Osteoblast (primary cell): ENCODE data around the gene NTSR1. TPM values are rescaled to one million over a fixed set of nuclear protein-coding genes. Genes with fewer than 3 reads are reported as not detected.

Source experiments
- DNase-seq: peaks from one replicate; pipeline ENCODE4 v3.0.0; 2011; ENCODE audit warnings: low spot score, mixed read lengths; ENCODE audit not compliant: insufficient read length; ENCODE audit errors: missing footprints
- H2AFZ ChIP-seq: 2 replicates; pipeline ENCODE4 v1.6.0; 2011; ENCODE audit warnings: mild to moderate bottlenecking, low read length
- H3K27ac ChIP-seq: 2 replicates; pipeline ENCODE4 v1.5.1; 2011; ENCODE audit warnings: mild to moderate bottlenecking, low read depth, low read length, moderate library complexity
- H3K27me3 ChIP-seq: 2 replicates; pipeline ENCODE4 v1.6.0; 2012; ENCODE audit warnings: mild to moderate bottlenecking, control low read depth, inconsistent platforms, low read length, moderate library complexity; ENCODE audit not compliant: insufficient read depth
- H3K36me3 ChIP-seq: 2 replicates; pipeline ENCODE4 v1.5.1; 2011; ENCODE audit warnings: mild to moderate bottlenecking, low read length, control low read depth, moderate library complexity; ENCODE audit not compliant: insufficient read depth
- H3K4me1 ChIP-seq: 2 replicates; pipeline ENCODE4 v1.5.1; 2011; ENCODE audit warnings: mild to moderate bottlenecking, low read length, control low read depth, moderate library complexity; ENCODE audit not compliant: insufficient read depth
- H3K4me2 ChIP-seq: 2 replicates; pipeline ENCODE4 v1.6.0; 2011; ENCODE audit warnings: mild to moderate bottlenecking, low read length; ENCODE audit not compliant: insufficient read depth
- H3K4me3 ChIP-seq: fragments of 200-600 bp; sonication (generic); 3 replicates; pipeline ENCODE4 v1.5.1; 2012; ENCODE audit warnings: mild to moderate bottlenecking, low read length, inconsistent platforms; ENCODE audit not compliant: insufficient read depth
- H3K79me2 ChIP-seq: 2 replicates; pipeline ENCODE4 v1.6.0; 2012; ENCODE audit warnings: mild to moderate bottlenecking, low read length, control low read depth, inconsistent platforms; ENCODE audit not compliant: insufficient read depth
- H3K9me3 ChIP-seq: 2 replicates; pipeline ENCODE4 v1.5.1; 2011; ENCODE audit warnings: low read depth, low read length, control low read depth
- H4K20me1 ChIP-seq: 2 replicates; pipeline ENCODE4 v1.6.0; 2012; ENCODE audit warnings: mild to moderate bottlenecking, low read length, control low read depth; ENCODE audit not compliant: insufficient read depth
- CTCF ChIP-seq: IDR thresholded peaks from 2 replicates; pipeline ENCODE4 v1.5.1; 2011; ENCODE audit warnings: mild to moderate bottlenecking, low read depth, low read length, moderate library complexity; ENCODE audit errors: extremely low read depth
- total RNA-seq: library from RNA; depleted of rRNA; stranded (reverse); fragments of >200 nt; gene quantifications from 2 replicates; pipeline ENCODE4 v1.2.3, GENCODE V29; 2012

The NTSR1 gene
- total RNA-seq, 1 donor: not detected

DNA sequence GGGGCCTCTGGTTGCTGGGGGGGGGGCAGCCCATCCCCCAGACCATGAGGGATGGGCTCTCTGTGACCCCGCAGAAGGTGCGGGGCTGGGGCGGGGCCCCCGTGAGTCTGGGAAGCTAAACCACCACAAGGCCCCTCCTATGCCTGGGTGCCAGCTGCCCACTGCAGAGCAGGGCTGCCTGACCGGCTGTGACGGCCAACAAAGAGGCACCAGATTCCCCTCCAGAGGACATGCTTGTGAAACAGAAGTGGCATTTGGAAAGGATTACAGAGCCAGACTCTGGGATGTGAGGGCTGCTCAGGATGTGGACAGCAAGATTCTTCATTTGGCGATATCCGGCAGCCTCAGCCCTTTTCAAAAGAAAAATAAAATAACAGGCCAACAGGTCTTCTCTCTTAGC, 16.5 kb upstream of the NTSR1 start:
- H3K36me3 ChIP-seq: no peaks in the 10 kb centered on the region
- H3K27me3 ChIP-seq: peaks cover 20% of the 10 kb centered on the region
- no peak overlapping the region for H3K4me3 ChIP-seq
- no peak overlapping the region for H3K27ac ChIP-seq
- no peaks in the 10 kb centered on the region for H4K20me1 ChIP-seq
- no peak for DNase-seq
- no peak for TF ChIP-seq CTCF
- H3K79me2 ChIP-seq: no peaks in the 10 kb centered on the region
- no peaks in the 10 kb centered on the region for H3K9me3 ChIP-seq
- no peak overlapping the region for H2AFZ ChIP-seq
- no peak overlapping the region for H3K4me2 ChIP-seq
- no peaks in the 10 kb centered on the region for H3K4me1 ChIP-seq

GRCh38 chr20:62692801-62693523, 15.7 kb upstream of the NTSR1 start:
- no peaks in the 10 kb centered on the region for H4K20me1 ChIP-seq
- TF ChIP-seq CTCF: no peak
- no peak for DNase-seq

DNA sequence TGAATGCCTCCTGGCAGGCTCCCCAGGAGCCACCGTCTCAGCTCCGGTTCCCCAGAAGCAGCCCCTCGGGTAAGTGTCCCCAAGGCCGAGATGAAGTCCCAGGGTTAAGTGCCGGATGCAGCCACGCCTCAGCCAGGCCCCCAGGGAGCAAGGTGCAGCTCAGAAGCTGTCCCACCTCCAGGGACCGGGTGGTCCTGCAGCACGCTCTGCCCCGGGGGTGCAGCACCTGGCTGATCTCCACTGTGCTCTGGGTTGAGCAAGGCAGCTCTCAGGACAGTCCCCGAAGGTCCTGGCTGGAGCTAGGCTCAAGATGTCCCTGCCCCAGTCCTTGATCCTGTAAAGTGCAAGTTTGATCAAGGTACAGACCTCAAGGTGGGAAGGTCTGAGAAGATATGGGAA, 15.1 kb upstream of the NTSR1 start:
- no peak overlapping the region for H3K27ac ChIP-seq
- TF ChIP-seq CTCF: no peak
- H2AFZ ChIP-seq: no peak overlapping the region
- no peaks in the 10 kb centered on the region for H3K4me1 ChIP-seq
- no peaks in the 10 kb centered on the region for H3K9me3 ChIP-seq
- H3K79me2 ChIP-seq: no peaks in the 10 kb centered on the region
- no peak overlapping the region for H3K4me3 ChIP-seq
- no peak overlapping the region for H3K4me2 ChIP-seq
- no peaks in the 10 kb centered on the region for H4K20me1 ChIP-seq
- H3K36me3 ChIP-seq: no peaks in the 10 kb centered on the region
- H3K27me3 ChIP-seq: peaks cover 32% of the 10 kb centered on the region
- peak; percentile 87 for DNase-seq

More at GRCh38 chr20:62692801-62693523, 15.7 kb upstream of the NTSR1 start:
- Histone ChIP-seq H3K27me3 (peaks cover 28% of the 10 kb centered on the region), H2AFZ (no peak overlapping the region), H3K36me3 (no peaks in the 10 kb centered on the region), H3K79me2 (no peaks in the 10 kb centered on the region), H3K4me1 (no peaks in the 10 kb centered on the region), H3K4me3 (no peak overlapping the region), H3K27ac (no peak overlapping the region), H3K9me3 (no peaks in the 10 kb centered on the region), H3K4me2 (no peak overlapping the region)

GRCh38 chr20:62694106-62694505, 14.5 kb upstream of the NTSR1 start:
- Histone ChIP-seq H3K9me3 (no peaks in the 10 kb centered on the region), H3K36me3 (no peaks in the 10 kb centered on the region), H2AFZ (no peak overlapping the region), H3K4me1 (no peaks in the 10 kb centered on the region), H3K79me2 (no peaks in the 10 kb centered on the region), H3K4me3 (no peak overlapping the region), H3K4me2 (no peak overlapping the region), H3K27ac (no peak overlapping the region), H4K20me1 (no peaks in the 10 kb centered on the region), H3K27me3 (peaks cover 34% of the 10 kb centered on the region)
- TF ChIP-seq CTCF: no peak
- DNase-seq: no peak
